Kasumi-1 (cell line): ENCODE data around the gene STK32B.
"Not testable (repeated sequence)": the region's sequence is repeated elsewhere in the genome, so short reads cannot be mapped to it uniquely, and the experiment has no call there.

ENCODE experiments used
- DNase-seq, 2 experiments: peaks; one replicate each; lab custom pipeline; 2025; lab: John Stamatoyannopoulos, UW

The STK32B gene

DNA sequence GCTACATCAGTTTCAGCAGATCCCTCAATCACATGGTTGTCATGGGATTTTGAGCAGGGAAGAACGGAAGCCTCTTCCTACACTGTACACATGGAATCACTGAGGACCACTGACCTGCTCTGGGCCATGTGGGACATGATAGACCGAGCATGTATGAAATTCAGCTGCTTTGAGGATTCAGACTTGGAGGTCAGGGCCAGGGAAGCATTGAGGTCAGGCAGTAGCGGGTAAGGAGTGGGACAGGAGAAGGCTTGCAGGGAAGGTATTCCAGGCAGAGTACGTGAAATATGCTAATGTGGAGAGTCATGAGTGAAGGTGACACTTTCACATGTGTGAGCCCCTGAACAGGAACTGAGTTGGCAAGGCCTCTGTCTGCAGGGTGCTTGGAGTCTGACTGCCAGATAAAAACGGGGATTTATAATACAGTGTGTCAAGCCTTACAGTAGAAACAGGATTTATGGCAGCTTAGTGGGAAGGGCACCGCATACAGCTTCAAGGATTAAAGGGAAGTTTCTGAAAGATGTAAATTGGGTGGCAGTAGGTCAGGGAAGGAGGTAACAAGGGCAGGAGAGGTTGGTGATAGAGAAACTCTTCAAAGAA lies 111.7 kb downstream of the STK32B start:
- no peak for DNase-seq

DNA sequence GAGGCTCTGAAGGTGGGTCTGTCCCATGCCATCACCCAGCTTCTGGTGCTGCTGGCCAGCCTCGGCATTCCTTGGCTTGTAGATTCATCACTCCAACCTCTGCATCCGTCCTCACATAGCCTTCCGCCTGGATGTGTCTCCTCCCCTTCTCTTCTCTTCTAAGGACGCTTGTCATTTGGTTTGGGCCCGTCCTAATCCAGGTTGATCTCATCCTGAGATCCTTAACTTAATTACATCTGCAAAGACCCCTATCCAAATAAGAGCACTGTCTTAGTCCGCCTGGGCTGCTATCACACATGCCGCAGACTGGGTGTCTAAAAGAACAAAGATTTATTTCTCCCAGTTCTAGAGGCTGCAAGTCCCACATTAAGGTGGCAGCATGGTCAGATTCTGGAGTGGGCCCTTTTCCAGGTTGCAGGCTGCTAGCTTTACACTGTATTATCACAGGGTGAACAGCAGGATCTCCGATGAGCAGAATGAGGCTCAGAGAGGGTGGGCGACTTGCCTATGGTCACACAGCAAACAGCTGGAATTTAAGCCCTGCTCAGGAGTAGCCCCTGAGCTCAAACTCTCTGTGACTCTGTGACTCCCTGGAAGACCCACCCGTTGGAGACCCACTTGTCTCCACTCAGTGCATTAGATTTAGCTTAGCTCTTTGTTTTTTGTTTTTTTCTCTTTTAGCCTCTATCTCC lies 113.1 kb downstream of the STK32B start:
- DNase-seq: no peak

DNA sequence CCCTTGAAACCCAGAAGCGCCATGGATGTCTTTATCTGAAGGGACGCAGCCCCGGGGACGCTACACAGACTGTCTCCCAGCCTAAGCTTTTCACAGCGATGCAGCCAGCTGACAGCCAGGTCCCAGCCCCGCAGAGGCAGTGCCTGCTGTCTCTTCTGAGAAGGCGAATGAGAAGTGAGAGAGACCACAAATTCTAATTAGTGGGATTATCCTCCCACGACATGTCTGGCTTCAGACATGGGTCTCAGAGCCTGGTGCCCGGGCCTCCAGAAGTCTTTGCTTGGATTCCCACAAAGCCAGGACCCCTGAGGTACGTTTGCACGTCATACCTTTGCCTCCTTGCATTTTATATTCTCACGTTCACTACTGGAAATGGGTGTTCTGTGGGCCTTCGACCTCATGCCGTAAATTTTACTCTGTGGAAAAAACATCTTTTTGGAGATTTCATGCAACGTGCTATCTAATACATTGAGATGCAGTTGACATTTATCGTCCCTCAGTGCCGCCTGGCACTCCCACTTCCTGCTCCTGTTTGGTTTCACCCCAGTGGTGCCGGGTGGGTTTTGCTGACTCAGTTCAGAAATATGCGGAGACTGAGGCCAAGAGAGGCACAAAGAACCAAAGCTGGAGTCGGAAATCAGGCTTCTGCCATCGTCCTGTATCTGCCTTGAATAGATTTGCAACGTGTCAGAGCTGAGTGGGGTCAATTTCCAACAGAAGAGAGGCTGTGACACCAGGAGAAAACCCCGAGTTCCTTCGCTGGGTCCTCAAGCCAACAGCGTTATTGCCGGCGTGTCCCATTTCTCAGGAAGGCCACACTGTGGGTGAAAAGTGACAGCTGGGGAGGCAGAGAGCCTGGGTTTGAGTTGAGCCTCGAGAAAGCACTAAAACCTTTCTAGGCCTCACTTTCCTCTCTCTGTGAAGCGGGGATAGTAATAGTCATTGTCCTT lies 114.4 kb downstream of the STK32B start:
- no peak for DNase-seq

DNA sequence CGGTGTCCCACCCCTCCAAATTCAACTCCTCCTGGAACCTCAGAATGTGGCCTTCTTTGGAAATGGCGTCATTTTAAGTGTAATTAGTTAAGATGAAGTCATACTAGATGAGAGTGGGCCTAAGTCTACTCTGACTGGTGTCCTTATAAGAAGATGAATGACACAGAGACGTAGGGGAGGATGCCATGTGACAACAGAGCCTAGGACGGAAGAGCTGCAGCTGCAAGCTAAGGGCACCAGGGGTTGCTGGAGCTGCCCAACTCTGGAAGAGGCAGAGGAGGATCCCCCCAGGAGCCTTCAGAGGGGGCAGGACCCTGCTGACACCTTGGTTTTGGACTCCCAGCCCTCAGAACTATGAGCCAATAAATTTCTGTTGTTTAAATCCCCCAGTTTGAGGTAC lies 115.1 kb downstream of the STK32B start:
- no peak for DNase-seq

DNA sequence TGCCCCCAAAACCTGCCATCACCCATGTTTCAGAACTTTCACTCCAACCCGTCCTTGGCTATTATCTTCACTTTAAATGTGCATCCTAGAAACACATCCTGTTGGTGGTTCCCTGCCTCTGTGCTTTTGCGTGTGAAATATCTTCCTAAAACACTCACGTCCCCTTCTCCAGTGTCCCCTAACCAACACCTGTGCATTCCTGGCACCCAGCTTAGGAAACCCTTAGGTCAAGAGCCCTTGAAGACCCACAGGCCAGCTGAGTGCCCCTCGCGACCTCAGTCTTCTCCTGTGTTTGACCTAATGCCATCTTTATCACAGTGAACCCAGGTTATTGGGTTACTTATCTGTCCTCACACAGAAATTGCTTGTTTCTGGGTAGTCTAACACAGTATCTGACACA lies 117.6 kb downstream of the STK32B start:
- DNase-seq: no peak

DNA sequence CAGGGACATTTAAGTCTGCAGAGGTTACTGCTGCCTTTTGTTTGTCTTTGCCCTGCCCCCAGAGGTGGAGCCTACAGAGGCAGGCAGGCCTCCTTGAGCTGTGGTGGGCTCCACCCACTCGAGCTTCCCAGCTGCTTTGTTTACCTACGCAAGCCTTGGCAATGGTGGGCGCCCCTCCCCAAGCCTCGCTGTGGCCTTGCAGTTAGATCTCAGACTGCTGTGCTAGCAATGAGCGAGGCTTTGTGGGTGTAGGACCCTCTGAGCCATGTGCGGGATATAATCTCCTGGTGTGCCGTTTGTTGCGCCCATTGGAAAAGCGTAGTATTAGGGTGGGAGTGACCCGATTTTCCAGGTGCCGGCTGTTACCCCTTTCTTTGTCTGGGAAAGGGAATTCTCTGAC lies 124.6 kb downstream of the STK32B start:
- DNase-seq: not testable (repeated sequence)

DNA sequence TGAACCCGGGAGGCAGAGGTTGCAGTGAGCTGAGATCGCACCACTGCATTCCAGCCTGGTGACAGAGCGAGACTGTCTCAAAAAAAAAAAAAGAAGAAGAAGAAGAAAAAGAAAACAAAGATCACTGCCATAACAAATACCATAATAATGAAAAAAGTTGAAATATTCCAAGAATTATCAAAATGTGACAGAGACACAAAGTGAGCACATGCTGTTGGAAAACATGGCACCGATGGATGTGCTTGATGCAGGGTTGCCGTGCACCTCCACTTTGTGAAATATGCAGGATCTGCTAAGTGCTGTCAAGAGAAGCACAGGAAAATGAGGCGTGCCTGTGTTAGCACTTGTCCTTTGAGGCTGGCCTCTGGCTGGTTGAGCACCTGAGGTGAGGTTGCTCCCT lies 133.3 kb downstream of the STK32B start:
- DNase-seq: no peak

DNA sequence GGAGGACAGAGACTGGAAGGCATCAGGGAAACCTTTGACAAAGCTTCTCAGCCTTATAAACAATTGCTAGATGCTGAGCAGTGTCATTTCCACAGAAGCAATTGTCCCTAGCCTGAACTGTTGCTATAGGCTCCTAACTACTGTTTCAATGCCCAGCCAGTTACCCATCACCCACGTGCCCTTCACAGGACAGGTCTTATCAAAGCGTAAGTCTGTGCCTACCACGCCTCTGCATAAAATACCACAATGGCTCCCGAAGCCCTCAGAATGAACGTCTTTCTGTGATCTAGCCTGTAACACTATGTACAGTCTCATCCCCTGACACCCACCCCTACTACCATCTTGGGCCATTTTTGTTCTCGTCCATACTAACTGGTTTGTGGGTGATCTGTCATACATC lies 134.3 kb downstream of the STK32B start:
- DNase-seq: no peak

DNA sequence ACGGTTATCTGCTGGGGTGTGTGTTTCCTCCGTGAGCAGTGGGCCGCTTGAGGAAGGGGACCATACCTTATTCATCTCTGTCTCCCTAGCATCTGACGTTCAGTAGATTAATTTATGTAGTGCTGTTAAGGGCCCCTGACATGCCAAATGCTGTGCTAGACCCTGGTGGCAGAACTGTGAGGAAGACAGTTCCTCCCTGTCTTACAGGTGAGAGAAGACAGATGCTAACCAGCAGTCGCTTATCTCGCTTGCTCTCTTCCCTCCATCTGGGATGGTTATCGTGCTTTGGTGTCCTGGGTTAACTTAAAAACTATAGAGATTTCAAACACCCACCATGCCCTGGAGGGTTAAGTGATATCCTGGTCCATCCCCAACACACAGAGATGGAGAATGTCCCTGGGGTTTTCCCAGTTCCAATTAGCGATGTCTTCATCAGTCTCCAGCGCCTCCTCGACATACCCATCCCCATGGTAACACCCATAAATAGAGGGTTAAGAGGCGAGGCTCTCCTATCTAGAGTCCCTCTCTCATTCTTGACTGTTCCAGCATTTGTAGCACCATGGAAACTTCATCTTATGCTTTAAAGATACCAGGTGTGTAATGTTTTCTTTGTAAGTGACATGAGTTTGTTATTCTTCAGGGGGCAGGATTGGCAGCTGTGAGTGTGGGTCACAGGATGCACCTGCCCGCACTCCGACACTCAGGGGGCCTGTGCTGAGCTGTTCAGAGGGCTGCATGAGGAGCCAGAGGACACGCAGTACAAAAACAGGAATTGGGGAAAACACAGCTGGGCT lies 135.2 kb downstream of the STK32B start:
- DNase-seq: no peak

DNA sequence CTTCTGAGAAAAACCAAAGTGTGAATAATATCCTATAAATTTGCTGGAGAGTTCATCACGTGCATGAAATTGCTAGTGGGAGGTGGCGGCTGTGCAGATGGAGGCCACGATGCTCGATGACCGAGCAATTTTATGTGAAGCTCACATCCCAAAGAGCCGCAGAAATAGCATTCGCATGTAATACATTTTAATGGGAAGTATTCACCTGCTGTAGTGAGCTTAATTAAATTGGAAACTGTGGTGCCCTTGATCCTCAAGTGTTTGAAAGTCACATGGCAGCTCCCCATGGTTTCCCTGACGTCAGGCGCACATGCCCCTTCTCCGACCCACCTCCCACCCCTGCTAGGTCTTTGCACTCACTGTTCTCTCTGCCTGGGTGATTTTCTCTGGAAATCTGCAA lies 136.8 kb downstream of the STK32B start:
- no peak for DNase-seq

DNA sequence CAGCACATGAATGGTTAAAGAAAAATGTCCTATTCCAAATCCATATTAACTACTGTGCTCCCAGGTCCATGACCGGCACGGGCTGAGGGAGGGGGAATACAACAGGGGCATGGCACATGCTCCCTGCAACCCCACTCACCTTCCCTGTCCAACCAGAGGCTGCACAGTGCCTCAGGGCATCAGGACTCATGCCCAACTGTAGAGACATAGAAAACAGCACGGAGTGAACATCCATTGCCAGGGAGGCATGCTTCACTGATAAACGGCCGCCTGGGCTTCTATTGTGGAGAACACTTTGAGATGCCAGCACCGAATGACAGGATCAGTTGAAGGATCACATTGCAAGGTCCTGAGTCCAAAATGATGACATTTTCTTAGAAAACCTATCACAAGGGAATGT lies 140.6 kb downstream of the STK32B start:
- DNase-seq: no peak

DNA sequence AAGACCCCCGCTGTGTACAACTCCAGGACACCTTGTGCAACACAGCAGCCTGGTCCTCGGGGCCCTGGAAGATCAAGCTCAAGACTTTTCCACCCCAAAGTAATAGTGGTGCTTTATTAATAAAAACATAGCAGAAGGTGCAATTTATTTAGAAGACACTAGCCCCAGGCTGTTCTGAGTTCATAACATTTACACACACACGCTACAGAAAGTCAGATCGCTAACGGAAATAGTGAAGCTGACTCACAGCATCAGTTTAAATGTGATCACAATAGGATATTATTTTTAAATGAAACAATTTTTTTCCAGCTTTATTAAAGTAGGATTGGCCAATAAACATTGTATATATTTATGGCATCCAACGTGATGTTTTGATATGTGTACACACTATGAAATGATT lies 141.0 kb downstream of the STK32B start:
- no peak for DNase-seq

DNA sequence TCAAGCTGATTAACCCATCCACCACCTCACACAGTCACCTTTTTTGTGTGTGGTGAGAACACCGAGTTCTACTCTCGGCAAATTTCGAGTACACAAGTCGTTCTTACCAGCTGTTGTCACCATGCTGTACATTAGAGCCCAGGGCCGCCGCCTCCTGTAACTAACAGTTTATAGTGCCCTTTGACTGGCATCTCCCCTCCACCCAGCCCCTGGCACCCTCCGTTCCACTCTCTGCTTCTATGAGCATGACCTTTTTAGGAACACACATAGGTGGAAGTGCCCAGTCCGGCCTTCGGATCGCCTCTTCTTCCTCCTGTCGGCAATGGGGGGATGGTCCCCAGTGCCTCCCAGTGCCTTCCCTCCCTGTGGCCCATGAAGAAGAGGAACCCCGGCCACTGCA lies 141.4 kb downstream of the STK32B start:
- DNase-seq: no peak

DNA sequence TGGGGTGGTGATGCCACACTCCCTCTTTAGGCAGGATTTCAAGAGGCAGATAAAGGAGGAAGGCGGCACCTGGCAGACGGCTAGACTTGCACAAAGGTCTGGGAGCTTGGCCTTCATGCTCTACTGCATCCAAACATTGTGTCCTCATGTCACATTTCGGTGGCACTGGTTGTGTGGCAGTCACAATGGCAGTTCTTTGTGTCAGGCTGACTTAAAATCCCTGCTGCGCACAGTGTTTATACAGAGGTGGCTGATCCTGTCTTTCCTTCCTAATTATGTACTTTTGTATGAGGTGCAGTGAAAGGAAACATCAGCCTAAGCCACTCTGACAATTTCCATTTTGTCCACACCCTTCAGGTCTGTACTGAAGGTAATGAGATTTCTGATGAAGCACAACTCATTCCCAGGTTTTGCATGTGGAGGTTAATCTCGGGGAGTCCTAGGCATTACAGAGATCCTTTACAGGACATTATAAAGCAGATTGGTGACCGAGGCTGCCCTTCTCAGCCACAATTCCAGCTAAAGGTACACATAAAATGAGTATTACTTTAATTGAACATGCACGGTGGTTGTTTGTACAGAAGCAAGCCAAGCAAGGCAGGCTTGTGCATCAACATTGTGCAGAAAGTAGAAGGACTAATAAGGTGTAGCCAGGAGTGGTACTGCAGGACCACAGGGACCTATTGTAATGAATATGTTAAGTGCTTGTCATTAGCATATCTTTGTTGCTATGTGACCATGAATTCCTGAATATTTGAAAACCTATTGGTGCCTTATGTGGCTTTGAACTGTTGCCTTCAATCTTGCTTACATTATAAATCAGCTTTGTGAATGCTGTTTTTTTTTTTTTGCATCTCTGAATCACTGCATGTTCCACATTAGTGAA lies 147.6 kb downstream of the STK32B start:
- no peak for DNase-seq

DNA sequence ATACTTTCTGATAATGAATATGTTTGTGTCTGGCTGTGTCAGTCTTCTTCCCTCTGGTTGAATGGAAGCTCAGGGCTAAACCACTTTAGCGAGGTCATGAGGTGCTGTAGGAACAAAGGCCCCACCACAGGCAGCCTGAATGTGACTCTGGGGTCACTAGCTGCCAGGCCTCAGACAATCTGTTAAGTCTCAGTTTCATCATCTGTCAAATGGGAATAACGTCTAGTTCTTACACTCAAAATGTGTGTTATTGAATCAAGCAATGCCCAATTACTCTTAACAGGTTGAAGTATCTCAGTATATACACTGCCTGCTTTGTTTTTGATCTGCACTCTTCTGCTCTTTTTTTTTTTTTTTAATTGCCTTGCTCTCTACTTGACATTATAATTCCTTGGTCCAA lies 148.6 kb downstream of the STK32B start:
- no peak for DNase-seq

DNA sequence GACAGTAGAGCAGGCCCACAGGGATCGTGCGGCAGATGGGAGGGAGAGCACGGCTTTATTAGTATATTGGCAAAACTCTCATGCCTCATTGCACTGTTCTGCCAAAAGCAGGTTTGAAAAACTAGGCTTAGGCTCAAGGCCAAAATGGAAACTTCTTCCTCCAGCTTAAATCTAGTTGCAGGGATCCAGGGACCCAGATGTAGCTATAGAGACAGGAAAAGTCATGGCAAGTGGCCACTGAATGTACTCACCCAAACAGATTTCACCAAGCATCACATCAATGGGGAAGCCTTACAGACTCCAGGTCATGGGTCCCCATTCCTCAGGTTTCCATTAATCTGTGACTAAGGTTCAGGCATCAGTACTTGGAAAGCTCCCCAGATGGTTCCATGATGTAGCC lies 149.2 kb downstream of the STK32B start:
- DNase-seq: no peak

DNA sequence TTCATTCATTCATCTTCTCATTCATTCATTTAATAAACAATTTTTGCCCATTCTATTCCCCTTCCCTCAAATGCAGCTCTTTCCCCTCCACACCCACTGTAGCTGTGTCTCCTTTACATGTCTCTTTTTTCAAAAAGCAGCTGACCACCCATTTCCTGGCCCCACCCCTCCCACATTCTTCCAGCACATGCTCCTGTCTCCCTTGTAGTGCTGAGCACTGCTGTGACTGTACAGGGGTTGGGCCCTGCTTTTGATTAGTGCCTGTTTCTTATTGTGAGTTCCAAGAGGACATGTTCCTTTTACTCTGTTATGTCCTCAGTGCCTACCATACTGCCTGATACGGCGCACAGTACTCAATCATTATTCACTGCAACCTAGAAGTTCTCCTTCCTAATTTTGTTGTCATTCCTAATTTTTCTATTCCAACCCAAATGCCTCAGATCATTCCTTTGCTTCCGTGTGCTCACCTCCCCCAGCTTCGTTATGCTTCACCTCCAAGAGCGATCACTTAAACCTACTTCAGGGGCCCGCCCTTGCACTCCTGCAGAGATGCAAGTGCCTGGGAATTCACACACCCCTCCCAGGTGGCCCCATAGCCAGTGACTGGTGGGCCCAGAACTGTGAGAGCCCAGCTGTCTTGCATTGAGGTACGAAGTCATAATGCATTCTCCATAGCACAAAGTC lies 152.2 kb downstream of the STK32B start:
- no peak for DNase-seq

DNA sequence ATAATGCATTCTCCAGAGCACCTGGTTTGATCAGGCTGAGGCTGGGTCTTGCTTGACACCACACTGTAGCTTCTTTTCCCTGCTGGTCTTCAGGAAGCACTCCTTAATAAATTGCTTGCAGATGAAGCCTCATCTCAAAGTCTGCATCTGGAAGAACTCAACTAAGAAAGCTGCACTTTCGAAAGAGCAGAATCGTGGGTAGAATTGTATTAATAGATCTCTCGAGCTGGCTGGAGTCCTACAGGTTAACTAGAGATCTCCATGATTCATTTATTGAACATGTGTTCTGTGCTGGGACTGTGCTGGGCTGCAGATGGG lies 152.7 kb downstream of the STK32B start:
- no peak for DNase-seq

DNA sequence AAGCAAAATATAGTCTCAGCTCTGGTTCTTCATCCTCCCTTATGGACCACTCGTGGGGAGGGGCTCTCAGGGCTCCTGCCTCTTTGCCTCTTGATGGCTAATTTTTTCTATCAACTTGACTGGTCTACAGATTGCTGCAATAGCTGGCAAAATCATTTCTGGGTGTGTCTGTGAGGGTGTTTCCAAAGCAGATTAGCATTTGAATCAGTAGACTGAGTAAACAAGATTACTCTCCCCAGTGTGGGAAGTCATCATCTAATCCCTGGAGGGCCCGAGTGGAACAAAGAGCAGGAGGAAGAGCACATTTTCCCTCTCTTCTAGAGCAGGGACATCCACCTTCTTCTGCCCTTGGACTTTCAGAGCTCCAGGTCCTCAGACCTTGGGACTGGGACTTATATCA lies 153.5 kb downstream of the STK32B start:
- DNase-seq: no peak

DNA sequence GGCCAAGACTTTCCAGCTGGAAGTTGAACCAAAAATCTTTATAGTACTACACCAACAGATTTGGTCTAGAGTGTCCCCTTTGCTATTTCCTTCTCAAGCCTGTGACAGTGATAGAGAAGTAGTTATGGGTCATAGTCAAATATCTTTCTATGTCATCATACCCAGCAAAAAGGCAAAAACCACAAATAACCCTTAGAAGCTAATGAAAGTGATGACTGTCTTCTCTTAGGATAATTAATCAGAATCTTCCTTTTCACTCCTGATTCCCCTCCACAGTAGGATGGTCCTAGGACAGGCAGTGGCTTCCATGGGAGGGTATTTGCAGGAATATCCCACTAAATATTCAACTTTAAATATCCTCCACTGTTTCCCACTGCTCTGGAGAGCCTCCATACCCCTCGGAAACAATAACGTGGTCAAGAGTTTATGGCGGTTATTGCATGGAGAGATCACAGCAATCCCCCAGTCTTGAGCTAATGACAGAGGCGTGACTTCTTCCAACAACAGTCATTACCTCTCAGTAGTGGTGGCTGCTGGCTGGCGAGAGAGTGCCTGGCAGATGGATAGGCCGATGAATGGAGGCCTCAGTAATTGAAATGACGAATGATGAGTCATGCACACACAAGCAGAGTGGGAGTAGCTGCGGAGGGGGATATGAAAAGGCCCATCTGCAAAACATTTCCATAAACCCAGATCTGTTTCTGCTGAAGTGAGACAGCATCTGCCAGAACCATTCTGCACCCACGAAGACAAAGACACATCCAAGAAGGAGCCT lies 154.9 kb downstream of the STK32B start:
- DNase-seq: no peak
